Activated CD4-positive, alpha-beta T cell treated with anti-CD3 and anti-CD28 coated beads for 4 hours (primary cell): ENCODE data around the gene SART3.
"Not testable (repeated sequence)": the region's sequence is repeated elsewhere in the genome, so short reads cannot be mapped to it uniquely, and the experiment has no call there.

Experiments
- DNase-seq, 2 donors: peaks; one replicate each; pipeline ENCODE4 v3.0.0-alpha.2; 2020

Gene SART3

DNA sequence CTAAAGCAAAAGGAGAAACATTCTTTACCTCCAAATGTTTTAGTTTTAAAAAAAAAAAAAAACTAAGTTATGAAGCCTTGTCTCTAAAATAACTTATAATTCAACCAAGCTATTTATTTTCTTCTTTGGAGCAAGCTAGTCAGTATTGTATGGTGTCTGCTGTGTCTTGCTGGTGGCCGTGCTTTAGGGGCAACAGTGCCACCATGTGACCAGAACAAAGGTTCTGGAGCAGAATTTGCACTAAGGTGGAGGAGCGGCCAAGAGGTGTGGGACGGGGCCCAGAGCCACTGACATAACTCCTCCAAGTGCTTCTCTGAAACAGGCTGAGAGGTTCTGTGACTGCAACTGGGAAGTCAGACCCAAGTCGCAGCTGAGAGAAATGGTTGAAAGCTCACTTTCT lies 41.4 kb downstream of the SART3 start:
- DNase-seq, result no peak

DNA sequence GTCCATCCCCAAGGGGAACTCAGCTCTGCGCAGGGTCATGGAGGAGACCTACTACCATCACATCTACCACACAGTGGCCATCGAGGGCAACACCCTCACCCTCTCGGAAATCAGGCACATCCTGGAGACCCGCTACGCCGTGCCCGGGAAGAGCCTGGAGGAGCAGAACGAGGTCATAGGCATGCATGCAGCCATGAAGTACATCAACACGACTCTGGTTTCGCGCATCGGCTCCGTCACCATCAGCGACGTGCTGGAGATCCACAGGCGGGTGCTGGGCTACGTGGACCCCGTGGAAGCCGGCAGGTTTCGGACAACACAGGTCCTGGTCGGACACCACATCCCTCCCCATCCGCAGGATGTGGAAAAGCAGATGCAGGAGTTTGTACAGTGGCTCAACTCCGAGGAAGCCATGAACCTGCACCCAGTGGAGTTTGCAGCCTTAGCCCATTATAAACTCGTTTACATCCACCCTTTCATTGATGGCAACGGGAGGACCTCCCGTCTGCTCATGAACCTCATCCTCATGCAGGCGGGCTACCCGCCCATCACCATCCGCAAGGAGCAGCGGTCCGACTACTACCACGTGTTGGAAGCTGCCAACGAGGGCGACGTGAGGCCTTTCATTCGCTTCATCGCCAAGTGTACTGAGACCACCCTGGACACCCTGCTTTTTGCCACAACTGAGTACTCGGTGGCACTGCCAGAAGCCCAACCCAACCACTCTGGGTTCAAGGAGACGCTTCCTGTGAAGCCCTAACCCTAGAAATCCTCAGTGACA lies 42.1 kb downstream of the SART3 start:
- DNase-seq, result no peak

DNA sequence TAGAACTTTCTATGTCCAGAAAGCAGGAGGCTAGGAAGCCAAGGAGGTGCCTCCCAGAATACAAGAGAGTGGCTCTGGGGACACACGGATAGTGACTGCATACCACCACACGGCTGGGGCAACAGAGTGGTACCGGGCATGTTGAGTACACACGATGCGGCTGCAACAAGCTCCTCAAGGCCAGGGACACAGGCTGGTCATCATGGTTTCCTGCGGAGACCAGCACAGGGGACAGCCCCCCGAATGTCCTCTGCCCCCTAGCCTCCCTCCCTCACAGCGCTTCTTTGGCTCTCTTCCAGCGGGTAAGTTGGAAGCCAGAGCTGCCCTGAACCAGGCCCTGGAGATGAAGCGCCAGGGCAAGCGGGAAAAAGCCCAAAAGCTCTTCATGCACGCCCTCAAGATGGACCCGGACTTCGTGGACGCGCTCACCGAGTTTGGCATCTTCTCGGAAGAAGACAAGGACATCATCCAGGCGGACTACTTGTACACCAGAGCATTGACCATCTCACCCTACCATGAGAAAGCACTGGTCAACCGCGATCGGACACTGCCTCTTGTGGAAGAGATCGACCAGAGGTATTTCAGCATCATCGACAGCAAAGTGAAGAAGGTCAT lies 42.8 kb downstream of the SART3 start:
- no peak for DNase-seq

DNA sequence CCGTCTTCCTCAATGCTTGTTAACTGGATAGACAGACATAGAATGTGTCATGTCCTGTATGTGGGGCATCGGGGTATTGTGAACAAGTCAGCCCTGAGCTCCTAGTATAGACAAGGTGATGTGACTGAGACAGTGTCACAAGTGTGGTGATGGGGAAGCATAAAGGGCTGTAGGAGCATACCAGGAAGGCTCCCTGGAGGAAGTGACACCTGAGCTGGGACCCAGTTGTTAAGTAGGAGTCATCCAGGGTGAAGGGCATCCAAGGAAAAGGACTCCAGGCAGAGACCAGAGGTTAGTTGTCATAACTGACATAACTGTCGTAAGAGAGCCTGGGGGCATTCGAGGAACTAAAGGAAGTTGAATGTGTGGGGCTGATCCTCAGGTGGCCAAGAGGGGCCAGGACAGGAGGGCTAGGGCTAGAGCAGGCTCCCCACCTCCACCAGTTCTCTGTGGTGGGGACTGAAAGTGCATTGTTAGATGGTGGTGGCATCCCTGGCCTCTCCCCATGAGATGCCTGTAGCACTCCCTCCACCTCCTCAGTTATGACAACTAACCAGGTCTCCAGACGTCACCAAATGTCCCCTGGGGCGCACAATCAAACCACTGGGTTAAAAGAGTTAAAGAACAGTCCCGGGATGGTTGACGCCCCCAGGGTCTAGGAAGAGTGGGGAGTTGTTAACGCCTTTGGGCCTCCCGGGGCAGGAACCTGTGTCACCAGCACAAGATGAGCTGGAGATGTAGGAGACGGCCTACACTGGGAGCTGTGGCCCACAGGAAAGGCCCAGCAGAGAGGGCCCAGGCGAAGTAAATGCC lies 43.5 kb downstream of the SART3 start:
- no peak for DNase-seq

DNA sequence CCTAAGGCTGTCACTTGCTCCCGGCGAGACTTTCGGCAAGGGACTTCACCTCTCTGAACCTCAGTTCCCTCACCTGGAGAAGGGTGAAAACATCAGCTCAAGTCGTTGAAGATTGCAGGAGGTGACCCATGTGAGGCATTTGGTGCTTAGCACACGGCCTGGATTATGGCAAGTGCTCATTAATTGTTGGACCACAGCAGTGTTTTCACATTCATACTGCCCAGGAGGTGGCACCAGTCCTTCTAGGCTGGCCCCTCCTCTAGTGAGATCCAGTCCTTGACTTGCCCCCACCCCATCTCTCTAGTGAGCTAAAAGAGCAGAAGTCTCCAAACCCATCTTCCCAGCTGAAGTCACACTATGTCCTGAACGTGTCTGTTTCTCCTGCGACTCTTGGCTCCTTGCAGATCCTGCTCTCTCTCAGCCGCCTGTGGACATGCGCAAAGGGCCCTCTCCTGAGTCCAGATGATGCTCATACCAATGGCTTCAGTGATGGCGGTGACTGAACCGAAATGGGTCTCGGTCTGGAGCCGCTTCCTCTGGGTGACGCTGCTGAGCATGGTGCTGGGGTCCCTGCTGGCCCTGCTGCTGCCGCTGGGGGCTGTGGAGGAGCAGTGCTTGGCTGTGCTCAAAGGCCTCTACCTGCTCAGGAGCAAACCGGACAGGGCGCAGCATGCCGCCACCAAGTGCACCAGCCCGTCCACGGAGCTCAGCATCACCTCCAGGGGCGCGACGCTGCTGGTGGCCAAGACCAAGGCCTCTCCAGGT lies 44.3 kb downstream of the SART3 start:
- DNase-seq, result no peak

DNA sequence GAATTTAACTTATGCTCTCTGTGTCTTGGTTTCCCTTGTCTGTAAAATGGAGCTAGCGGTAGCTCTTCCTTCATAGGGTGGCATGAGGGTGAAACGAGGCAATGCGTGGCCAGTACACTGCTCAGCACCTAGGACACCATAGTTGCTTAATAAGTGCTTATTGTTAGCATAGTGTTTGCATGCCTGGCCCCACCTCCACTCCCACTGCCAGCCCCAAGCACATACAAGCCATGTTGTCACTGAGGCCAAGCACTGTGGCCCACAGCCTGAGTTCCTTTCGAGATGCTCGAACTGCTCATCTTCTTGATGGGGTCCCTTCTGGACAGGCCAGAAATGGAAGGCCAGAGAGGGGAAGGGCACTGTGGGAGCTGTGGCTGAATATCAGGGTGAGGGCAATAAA lies 45.1 kb downstream of the SART3 start:
- no peak for DNase-seq

DNA sequence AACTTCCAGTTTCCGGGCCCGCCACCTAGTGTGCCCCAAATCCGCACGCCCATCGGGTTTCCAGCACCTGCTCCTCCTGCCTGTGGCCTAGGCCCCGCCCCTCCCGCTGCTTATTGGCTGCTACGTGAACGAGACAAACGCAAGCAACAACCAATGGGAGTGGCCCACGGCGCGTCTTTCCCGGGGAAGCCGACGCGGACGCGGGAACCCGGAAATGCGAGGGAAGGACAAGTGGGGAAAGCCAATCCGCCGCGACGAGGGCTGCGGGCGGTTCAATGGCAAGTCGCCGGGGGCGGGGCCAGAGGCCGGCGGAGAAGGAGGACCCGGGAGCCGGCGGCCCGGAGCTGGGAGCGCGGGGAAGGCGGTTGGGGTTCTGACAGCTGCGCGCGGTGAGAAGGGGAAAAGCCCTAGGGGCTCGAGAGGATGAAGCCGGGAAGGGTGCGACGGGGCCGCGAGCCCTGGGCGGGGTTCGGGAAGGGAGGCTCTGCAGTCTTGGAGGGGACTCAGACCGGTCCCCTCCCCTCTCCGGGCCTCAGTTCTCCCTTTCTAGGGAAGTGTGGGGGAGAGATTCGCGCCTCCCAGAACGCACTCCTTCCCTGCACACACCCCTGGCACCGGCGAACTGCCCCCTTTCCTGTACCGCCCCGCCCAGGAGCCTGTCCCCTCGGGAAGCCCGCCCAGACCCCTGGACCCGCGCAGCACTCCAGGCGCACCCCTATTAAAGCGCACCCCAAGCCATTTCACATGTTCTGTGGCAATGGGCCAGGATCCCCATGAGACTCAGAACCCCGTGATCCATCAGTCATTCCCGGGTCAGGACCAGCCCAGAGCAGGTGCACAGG lies 45.8 kb downstream of the SART3 start, which contains the start of gene FICD:
Gene FICD, plus strand, starts transcription at position 305 of the 842 bp plus-strand sequence. CDS start 1,696 bp downstream, outside the sequence.
- DNase-seq, result peak; percentile 99 to 100

DNA sequence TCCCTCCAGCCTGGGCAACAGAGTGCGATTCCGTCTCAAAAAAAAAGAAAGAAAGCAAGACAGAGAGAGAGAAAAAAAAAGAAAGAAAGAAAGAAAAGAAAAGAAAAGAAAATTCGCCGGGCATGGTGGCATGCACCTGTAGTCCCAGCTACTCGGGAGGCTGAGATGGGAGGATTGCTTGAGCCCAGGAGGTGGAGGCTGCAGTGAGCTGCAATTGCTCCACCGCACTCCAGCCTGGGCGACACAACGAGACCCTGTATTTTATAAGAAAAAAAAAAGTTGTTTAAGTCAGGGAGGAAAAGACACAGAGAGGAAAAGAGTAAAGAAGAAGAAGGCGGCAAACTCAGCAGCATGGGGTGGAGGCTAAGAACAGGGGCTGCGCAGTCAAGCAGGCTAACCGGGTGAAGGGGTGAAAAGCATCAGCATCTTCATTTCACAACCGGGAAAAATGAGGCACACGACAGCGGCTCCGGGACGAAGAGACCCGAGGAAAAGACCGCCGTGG lies 46.5 kb downstream of the SART3 start:
- DNase-seq, result no peak

DNA sequence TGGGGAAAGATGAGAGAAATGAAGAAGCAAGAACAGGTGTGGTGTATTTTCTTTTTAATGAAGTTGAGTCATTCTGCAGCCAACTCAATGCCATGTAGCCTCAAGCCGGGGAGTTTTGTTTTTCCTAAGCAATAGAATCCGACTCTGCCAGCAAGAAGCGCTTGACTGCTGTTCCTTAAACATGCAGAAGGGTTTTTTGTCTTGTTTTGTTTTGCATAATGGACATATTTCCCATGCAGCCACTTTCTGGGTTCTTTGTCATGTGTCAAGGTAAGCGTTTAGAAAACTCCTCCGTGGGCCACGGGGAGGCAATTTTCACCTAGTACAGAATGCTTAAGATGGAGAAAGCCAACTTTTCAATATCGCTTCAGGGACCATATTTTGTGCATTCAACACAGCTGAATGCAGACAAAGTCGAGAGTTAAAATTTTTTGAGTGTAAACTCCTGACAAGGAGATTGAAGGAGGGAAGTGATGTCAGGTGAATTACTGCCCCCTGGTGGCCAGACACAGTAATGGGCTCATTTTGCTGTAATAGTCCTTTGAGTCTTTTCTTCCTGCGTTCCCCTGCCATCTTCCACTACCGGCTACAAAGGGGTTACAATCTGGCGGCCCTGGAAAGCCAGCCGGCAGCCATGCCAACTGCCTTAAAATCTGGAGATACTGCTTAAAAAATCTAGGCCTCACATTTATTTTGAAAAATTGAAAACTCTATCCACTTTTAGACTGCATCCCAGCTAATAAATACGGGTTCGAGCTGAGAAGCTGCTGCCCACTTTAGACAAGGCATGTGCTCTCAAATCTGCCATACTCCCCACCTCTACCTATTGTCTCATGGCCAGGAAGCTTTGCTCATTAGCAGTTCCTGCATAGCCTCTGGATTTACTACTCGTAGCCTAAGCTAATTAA lies 49.1 kb downstream of the SART3 start:
- peak; percentile 69 to 78 for DNase-seq

DNA sequence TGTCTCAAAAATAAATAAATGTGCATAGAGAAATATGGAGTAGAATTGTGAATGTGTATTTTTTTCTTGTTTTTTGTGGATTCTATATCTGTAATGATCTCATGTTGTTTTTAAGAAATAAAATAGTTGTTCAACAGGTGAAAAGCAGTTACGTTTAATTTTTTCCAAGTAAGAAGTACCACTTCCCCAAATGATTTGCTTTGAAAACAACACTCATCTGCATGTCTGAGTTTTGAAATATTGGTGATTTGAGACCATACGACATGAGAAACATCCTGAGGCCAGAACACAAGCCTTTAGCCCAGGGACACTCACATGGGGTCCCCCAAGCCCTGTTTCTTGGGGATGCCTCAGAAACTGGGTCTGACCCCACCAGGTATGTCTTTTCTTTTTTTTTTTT lies 50.1 kb downstream of the SART3 start:
- DNase-seq, result no peak

DNA sequence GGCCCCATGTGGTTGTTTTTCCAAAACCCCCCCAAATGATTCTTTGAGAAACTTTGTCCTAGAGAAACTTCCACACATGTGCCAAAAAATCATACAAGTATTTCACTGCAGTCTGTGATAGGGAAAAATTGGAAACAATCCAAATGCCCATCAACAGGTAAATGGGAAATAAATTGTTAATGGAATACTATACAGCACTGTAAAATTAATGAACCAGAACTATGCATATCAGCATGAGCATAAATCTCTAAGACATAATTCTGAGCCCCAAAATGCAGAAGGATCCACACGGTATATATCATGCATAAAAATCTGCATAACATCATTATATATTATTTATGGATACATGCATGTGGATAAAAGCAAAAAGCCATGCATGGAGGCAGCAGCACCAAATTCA lies 51.2 kb downstream of the SART3 start:
- DNase-seq, result no peak

DNA sequence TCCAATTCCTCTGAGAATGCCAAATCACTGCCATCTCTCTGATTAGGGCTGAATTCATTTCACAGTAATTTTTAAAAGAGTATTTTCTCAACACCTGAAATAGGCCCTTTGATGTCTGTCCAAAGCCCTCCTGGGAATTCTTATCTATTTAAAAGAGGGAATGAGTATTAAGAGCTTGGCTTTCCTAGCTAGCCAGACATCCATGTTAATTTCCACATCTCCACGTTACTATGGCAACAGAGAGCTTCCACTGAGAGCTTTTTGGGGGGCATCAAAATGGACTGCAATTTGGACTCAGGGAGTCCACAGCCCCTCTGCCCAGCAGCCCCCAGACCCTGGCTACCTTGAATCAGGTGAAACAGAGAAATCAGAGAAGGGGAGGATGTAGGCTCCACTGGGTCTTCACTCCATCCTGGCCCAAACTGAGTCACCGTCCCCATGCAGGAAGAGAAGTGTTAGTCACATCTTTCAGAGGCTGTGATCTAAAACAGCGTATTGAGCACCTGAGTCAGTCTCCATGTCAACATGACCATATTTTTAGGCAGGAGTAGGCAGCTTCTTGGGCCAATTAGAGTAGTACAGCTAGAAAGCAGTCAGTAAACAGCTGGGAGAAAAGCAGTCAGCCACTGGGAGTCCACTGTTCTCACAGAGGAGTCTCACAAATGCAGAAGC lies 52.9 kb downstream of the SART3 start:
- no peak for DNase-seq

DNA sequence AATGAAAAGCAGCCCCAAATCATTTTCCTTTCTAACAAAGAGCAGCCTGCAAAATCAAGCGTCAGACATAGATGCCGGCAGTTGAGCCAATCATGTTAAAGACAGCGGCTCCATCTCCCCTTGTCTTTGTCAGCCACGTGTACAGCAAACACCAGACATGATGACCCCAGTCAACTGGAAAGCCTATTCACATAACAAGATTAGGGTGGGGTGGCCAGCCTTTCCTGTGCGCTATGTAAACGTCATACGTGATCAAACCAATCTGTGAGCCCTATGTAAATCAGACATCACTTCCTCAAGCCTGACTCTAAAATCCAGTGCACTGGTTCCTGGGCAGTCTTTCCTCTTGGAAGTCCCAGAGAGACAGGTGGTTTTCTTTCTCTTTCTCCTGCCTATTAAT lies 55.8 kb downstream of the SART3 start:
- no peak for DNase-seq

DNA sequence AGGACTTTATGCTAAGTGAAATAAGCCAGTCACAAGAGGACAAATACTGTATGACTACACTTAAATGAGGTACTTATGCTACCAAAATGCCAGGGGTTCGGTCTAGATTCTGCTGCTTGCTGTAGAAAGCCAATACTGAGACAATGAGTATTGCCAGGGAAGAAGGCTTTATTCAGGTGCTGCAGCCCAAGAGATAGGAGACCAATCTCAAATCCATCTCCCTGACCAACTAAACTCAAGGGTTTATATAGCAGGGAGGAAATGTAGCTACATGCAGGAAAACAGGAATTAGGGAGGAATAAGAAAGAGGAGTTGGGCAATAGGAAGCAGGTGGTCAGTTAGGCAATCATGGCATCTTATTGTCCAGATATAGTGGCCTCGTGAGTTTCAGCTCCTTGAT lies 58.1 kb downstream of the SART3 start:
- DNase-seq, result no peak

DNA sequence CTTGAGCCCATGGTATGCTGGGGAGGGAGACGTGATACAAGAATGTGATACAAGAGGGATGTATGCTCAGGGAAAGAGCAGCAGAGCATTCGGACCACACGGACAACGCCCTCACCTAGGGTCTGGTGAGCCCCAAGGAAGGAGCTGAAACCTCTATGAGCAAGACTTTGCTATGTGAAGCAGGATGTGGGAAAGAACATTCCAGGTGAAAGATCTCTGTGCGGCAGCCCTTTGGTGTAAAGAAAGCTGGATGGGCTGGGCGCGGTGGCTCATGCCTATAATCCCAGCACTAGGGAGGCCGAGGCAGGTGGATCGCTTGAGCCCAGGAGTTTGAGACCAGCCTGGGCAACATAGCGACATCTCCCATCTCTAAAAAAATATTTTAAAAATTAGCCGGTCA lies 62.8 kb downstream of the SART3 start:
- DNase-seq, result no peak

DNA sequence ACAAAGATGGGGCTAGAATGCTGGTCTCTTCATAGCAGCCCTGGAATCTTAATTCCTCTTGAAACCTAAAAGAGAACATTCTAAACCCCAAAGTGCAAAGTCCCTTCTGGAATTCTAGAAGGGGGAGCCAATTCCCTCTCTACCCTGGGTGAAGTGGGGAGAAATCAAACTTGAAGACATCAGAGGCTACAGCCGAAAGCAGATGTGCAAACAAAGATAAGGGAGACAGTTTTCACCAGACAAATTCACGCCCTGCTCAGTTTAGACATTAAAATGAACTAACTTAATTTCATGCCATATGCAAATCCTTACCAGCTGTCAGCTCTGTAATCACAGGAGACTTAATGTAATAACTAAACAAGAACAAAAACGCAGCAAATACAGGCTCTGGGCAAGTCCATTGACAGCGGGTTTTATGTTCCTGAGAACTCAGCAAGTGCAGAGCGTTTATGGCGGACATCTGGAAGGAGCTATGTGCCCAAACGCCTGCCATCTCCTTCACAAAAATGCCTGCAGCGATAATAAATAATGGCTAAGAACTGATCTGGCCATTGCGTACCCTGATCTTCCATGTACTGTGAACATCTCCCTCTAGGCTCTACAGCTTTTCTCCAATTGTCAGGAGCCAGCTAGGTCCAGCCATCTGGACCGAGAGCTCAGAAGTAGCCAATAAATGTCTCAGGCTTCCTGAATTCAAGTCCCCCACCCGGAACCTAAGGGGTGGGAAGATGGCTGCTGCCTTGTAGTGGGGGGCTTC lies 65.0 kb downstream of the SART3 start:
- DNase-seq, result no peak

DNA sequence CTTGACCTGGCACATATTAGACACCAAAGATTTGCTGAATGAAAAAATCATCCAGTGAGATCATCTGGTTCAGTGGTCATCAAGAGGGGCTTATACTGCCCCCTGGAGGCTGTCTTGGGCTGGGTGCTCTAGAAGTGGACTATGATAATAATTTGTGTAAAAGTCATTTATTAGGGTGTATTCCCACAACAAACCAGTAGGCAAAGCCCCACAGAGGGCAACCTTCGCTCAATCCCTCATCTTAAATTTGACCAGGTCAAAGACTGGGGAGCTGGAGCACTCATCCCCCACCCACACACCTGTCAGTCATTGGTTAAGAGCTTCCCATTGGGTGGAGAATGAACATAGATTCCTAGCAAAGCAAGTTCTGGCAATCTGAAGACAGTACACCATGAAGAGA lies 65.9 kb downstream of the SART3 start:
- DNase-seq, result no peak

DNA sequence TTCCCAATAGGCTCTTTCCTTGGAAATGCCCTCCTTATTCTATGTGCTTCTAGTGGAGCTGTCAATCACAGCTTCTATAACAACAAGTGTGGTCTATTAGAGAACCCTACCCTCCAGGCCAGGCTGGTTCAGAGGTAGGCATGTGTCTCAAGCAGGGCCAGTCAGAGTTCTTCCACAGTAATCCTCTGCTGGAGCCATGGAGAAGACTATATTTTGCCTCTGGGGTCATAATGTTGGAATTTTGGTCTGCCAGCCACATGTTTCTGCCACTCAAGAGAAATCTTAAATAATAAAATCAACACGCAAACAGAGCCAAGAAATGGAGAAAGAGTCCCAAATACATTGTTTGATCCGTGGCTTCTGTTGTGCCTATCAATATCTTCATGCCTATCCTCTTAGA lies 69.7 kb downstream of the SART3 start:
- DNase-seq, result no peak

DNA sequence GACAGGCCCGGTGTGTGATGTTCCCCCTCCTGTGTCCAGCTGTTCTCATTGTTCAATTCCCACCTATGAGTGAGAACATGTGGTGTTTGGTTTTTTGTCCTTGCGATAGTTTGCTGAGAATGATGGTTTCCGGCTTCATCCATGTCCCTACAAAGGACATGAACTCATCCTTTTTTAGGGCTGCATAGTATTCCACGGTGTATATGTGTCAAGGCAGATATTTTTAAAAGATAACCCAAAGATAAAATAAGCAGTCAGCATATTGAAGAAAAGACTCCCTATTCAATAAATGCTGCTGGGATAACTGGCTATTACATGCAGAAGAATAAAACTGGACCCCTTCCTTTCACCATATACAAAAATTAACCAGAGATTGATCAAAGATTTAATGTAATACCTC lies 73.9 kb downstream of the SART3 start:
- not testable (repeated sequence) for DNase-seq
